HepG2 (cell line): Measurements from ENCODE around the gene SH3GLB2.

ENCODE experiments used
- EZH2 ChIP-seq: conservative IDR thresholded peaks from 2 replicates; pipeline ENCODE4 v1.6.1; 2012; ENCODE audit warnings: mild to moderate bottlenecking, low read depth, low read length, moderate library complexity
- FOSL2 ChIP-seq: sonication (generic); formaldehyde crosslinking; IDR thresholded peaks from 2 replicates; pipeline ENCODE4 v1.4.0; 2020; ENCODE audit warnings: missing genetic modification reagents
- HOXA5 ChIP-seq: sonication (generic); formaldehyde crosslinking; IDR thresholded peaks from 2 replicates; pipeline ENCODE4 v1.4.0; 2020; ENCODE audit warnings: missing genetic modification reagents
- NR3C1 ChIP-seq: sonication (generic); formaldehyde crosslinking; IDR thresholded peaks from 2 replicates; pipeline ENCODE4 v1.4.0; 2020; ENCODE audit warnings: missing genetic modification reagents
- SMAD9 ChIP-seq: sonication (generic); formaldehyde crosslinking; IDR thresholded peaks from 2 replicates; pipeline ENCODE4 v1.5.1; 2020; ENCODE audit warnings: mild to moderate bottlenecking, missing genetic modification reagents
- SP4 ChIP-seq: sonication (generic); formaldehyde crosslinking; IDR thresholded peaks from 2 replicates; pipeline ENCODE4 v1.8.1; 2023; ENCODE audit warnings: mild to moderate bottlenecking, missing genetic modification reagents
- SP5 ChIP-seq: IDR thresholded peaks from 2 replicates; pipeline ENCODE4 v1.6.1; 2016; ENCODE audit warnings: low read depth, borderline replicate concordance
- TCF7 ChIP-seq: sonication (generic); IDR thresholded peaks from 2 replicates; pipeline ENCODE4 v1.6.1; 2016; ENCODE audit warnings: antibody characterized with exemption, low read depth
- ZNF530 ChIP-seq: sonication (generic); formaldehyde crosslinking; IDR thresholded peaks from 2 replicates; pipeline ENCODE4 v1.5.0; 2020; ENCODE audit warnings: low read depth, mild to moderate bottlenecking, missing genetic modification reagents
- TF ChIP-seq, protein P1 (sequence below): sonication (generic); formaldehyde crosslinking; IDR thresholded peaks from 2 replicates; pipeline ENCODE4 v1.5.0; 2020; ENCODE audit warnings: mild to moderate bottlenecking, missing genetic modification reagents, moderate library complexity
- TF ChIP-seq, protein P2 (sequence below): conservative IDR thresholded peaks from 2 replicates; pipeline ENCODE4 v1.6.1; 2018; ENCODE audit warnings: missing genetic modification reagents
- TF ChIP-seq, protein P3 (sequence below): sonication (generic); formaldehyde crosslinking; IDR thresholded peaks from 2 replicates; pipeline ENCODE4 v1.5.0; 2020; ENCODE audit warnings: mild to moderate bottlenecking, missing genetic modification reagents, borderline replicate concordance

DNA sequence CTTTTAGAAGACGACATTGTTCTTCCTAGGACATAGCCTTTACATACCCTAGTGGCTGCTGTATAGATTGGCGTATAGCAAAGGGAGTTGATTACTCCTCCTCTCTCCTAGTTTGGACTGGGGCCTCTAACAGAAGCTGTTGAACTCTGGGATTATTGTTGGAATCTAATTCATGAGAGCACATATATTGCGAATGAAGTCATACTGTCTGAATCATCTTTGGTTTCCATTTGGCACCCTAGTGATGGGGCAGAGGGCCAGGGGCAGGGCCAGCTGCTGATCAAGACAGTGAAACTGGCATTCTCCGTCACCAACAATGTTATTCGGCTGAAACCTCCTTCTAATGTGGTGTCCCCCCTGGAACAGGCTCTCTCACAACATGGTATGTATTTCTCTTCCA is 40.3 kb downstream of the SH3GLB2 start:
- no peak for TF ChIP-seq HOXA5 (CRISPR knock-in tag)
- TF ChIP-seq, protein P1, sequence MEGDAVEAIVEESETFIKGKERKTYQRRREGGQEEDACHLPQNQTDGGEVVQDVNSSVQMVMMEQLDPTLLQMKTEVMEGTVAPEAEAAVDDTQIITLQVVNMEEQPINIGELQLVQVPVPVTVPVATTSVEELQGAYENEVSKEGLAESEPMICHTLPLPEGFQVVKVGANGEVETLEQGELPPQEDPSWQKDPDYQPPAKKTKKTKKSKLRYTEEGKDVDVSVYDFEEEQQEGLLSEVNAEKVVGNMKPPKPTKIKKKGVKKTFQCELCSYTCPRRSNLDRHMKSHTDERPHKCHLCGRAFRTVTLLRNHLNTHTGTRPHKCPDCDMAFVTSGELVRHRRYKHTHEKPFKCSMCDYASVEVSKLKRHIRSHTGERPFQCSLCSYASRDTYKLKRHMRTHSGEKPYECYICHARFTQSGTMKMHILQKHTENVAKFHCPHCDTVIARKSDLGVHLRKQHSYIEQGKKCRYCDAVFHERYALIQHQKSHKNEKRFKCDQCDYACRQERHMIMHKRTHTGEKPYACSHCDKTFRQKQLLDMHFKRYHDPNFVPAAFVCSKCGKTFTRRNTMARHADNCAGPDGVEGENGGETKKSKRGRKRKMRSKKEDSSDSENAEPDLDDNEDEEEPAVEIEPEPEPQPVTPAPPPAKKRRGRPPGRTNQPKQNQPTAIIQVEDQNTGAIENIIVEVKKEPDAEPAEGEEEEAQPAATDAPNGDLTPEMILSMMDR (CRISPR knock-in tag), result no peak
- no peak for TF ChIP-seq SP4 (CRISPR knock-in tag)
- TF ChIP-seq NR3C1, result no peak
- TF ChIP-seq, protein P2, sequence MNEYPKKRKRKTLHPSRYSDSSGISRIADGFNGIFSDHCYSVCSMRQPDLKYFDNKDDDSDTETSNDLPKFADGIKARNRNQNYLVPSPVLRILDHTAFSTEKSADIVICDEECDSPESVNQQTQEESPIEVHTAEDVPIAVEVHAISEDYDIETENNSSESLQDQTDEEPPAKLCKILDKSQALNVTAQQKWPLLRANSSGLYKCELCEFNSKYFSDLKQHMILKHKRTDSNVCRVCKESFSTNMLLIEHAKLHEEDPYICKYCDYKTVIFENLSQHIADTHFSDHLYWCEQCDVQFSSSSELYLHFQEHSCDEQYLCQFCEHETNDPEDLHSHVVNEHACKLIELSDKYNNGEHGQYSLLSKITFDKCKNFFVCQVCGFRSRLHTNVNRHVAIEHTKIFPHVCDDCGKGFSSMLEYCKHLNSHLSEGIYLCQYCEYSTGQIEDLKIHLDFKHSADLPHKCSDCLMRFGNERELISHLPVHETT (CRISPR knock-in tag), result no peak
- TF ChIP-seq SMAD9 (CRISPR knock-in tag), result no peak
- TF ChIP-seq SP5 (CRISPR knock-in tag), result no peak
- TF ChIP-seq, protein P3, sequence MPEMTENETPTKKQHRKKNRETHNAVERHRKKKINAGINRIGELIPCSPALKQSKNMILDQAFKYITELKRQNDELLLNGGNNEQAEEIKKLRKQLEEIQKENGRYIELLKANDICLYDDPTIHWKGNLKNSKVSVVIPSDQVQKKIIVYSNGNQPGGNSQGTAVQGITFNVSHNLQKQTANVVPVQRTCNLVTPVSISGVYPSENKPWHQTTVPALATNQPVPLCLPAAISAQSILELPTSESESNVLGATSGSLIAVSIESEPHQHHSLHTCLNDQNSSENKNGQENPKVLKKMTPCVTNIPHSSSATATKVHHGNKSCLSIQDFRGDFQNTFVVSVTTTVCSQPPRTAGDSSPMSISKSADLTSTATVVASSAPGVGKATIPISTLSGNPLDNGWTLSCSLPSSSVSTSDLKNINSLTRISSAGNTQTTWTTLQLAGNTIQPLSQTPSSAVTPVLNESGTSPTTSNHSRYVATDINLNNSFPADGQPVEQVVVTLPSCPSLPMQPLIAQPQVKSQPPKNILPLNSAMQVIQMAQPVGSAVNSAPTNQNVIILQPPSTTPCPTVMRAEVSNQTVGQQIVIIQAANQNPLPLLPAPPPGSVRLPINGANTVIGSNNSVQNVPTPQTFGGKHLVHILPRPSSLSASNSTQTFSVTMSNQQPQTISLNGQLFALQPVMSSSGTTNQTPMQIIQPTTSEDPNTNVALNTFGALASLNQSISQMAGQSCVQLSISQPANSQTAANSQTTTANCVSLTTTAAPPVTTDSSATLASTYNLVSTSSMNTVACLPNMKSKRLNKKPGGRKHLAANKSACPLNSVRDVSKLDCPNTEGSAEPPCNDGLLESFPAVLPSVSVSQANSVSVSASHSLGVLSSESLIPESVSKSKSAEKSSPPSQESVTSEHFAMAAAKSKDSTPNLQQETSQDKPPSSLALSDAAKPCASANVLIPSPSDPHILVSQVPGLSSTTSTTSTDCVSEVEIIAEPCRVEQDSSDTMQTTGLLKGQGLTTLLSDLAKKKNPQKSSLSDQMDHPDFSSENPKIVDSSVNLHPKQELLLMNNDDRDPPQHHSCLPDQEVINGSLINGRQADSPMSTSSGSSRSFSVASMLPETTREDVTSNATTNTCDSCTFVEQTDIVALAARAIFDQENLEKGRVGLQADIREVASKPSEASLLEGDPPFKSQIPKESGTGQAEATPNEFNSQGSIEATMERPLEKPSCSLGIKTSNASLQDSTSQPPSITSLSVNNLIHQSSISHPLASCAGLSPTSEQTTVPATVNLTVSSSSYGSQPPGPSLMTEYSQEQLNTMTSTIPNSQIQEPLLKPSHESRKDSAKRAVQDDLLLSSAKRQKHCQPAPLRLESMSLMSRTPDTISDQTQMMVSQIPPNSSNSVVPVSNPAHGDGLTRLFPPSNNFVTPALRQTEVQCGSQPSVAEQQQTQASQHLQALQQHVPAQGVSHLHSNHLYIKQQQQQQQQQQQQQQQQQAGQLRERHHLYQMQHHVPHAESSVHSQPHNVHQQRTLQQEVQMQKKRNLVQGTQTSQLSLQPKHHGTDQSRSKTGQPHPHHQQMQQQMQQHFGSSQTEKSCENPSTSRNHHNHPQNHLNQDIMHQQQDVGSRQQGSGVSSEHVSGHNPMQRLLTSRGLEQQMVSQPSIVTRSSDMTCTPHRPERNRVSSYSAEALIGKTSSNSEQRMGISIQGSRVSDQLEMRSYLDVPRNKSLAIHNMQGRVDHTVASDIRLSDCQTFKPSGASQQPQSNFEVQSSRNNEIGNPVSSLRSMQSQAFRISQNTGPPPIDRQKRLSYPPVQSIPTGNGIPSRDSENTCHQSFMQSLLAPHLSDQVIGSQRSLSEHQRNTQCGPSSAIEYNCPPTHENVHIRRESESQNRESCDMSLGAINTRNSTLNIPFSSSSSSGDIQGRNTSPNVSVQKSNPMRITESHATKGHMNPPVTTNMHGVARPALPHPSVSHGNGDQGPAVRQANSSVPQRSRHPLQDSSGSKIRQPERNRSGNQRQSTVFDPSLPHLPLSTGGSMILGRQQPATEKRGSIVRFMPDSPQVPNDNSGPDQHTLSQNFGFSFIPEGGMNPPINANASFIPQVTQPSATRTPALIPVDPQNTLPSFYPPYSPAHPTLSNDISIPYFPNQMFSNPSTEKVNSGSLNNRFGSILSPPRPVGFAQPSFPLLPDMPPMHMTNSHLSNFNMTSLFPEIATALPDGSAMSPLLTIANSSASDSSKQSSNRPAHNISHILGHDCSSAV (CRISPR knock-in tag), result no peak
- TF ChIP-seq ZNF530 (CRISPR knock-in tag), result no peak
- no peak for TF ChIP-seq TCF7
- no peak for TF ChIP-seq FOSL2 (CRISPR knock-in tag)
- TF ChIP-seq EZH2, result no peak
